ENCODE measurements around the gene DGKZ. TPM values are rescaled to one million over a fixed set of nuclear protein-coding genes. Genes with fewer than 3 reads are reported as not detected.

The DGKZ gene
- total and polyA plus RNA-seq, 2 experiments from 2014 or later: 45.1 to 170 TPM

- H3K36me3 Mint-ChIP-seq (ENCODE audit: low read depth): peaks cover 35% of the 10 kb centered on the region
- no peak for TF ChIP-seq ZNF462 (CRISPR knock-in tag; IDR thresholded peaks at IDR 0.05)
- TF ChIP-seq ZNF331 (CRISPR knock-in tag; IDR thresholded peaks at IDR 0.05; ENCODE audit: low read depth): no peak
- TF ChIP-seq REST (IDR thresholded peaks at IDR 0.05; ENCODE audit: unreplicated experiment): no peak
- TF ChIP-seq CREB1 (CRISPR knock-in tag; IDR thresholded peaks at IDR 0.05; ENCODE audit: low read depth): no peak
- TF ChIP-seq POLR2AphosphoS5 (IDR thresholded peaks at IDR 0.05; ENCODE audit: low read depth): no peak
- no peak for TF ChIP-seq NANOG (IDR thresholded peaks at IDR 0.05; ENCODE audit: borderline replicate concordance)
- TF ChIP-seq CTCF (conservative IDR thresholded peaks at IDR 0.05; ENCODE audit: low read depth in 2 of 2): no peak
- no peak for TF ChIP-seq ETS1 (IDR thresholded peaks at IDR 0.05)
- no peak for TF ChIP-seq EZH2 (IDR thresholded peaks at IDR 0.05; ENCODE audit: low read depth, unreplicated experiment)
- TF ChIP-seq EZH2phosphoT487 (IDR thresholded peaks at IDR 0.05; ENCODE audit: unreplicated experiment): no peak
- no peak for TF ChIP-seq STAT1 (IDR thresholded peaks at IDR 0.05; ENCODE audit: unreplicated experiment)
- no peak for TF ChIP-seq ZNF114 (CRISPR knock-in tag; IDR thresholded peaks at IDR 0.05)
- no peak for TF ChIP-seq JUNB (IDR thresholded peaks at IDR 0.05; ENCODE audit: unreplicated experiment)
- no peak overlapping the region for H3K27ac ChIP-seq (ENCODE audit: low read depth)
- no peaks in the 10 kb centered on the region; the same call in 1 of the 2 replicates for H3K36me3 ChIP-seq (ENCODE audit: insufficient read depth)
- peaks cover 7% of the 10 kb centered on the region for H3K4me1 ChIP-seq (ENCODE audit: insufficient read depth)
- H3K4me1 Mint-ChIP-seq: peaks cover 10% of the 10 kb centered on the region; the same call in 2 of the 3 replicates
- H2AFZ ChIP-seq: no peak overlapping the region
- H3K4me3 Mint-ChIP-seq: no peak overlapping the region
- H3F3A ChIP-seq (replicated peaks; ENCODE audit: low read depth): peaks cover 19% of the 10 kb centered on the region
- no peaks in the 10 kb centered on the region for H3K27me3 ChIP-seq (ENCODE audit: insufficient read depth)
- H4K20me1 ChIP-seq (replicated peaks; ENCODE audit: insufficient read depth): peaks cover 4% of the 10 kb centered on the region; the same call in 1 of the 2 replicates
- no peaks in the 10 kb centered on the region for H3K79me2 ChIP-seq (replicated peaks; ENCODE audit: insufficient read depth)
- no peaks in the 10 kb centered on the region for H3K9me2 ChIP-seq (ENCODE audit: insufficient read depth)
- ATAC-seq (no peak), DNase-seq (ENCODE audit: low spot score) (no peak)
- no peak overlapping the region for H3K4me3 ChIP-seq
- H3K27ac Mint-ChIP-seq: no peak overlapping the region
- H3K9me3 Mint-ChIP-seq: no peaks in the 10 kb centered on the region
- no peak overlapping the region for H3K4me2 ChIP-seq
- peaks cover 9% of the 10 kb centered on the region for H3K27me3 Mint-ChIP-seq (ENCODE audit: insufficient read depth, low read depth, poor library complexity)
These were observed 28.3 kb downstream of the DGKZ start for GRCh38 chr11:46375392-46376101.

All from GM23338 (cell line).